GM12878 (cell line): ENCODE results near the gene SRD5A2. TPM values are rescaled to one million over a fixed set of nuclear protein-coding genes. Genes with fewer than 3 reads are reported as not detected.

Experiments used
- ATAC-seq: fragments of 200-7000 bp; cut with Tn5 transposase; 3 replicates; pipeline ENCODE4 v1.9.1; 2020; ENCODE audit warnings: mild to moderate bottlenecking, moderate library complexity
- BruUV-seq: library from RNA; stranded (reverse); fragments of 400-500 nt; replicated peaks from 2 replicates; lab custom pipeline; 2021; lab: Mats Ljungman, UMichigan
- CTCF ChIA-PET: fragments of 300-600 bp; sonication (Branson Sonifier 250); formaldehyde crosslinking; extraction: SDS; loops from one replicate; lab custom pipeline; 2021; ENCODE audit warnings: inconsistent platforms; lab: Yijun Ruan, JAX
- POLR2A ChIA-PET: fragments of 350-600 bp; formaldehyde crosslinking; extraction: SDS; loops from one replicate; lab custom pipeline; 2021; ENCODE audit warnings: inconsistent platforms; lab: Charles Lee
- RAD21 ChIA-PET: fragments of 300-600 bp; sonication (Branson Sonifier 250); formaldehyde crosslinking; loops from one replicate; lab custom pipeline; 2023; ENCODE audit warnings: antibody characterized with exemption; ENCODE audit not compliant: unreplicated experiment; lab: Charles Lee
- SMC1A ChIA-PET: fragments of 300-600 bp; sonication (Branson Sonifier 250); formaldehyde crosslinking; loops from one replicate; lab custom pipeline; 2023; ENCODE audit not compliant: unreplicated experiment, uncharacterized antibody; lab: Charles Lee
- DNase-seq: peaks from one replicate; pipeline ENCODE4 v3.0.0-alpha.2; 2011; ENCODE audit warnings: low read depth, low spot score
- FAIRE-seq: peaks from 3 replicates; lab custom pipeline; 2011; peaks lifted over from hg19 to GRCh38; lab: Jason Lieb, UNC
- H2AFZ ChIP-seq: 2 replicates; pipeline ENCODE4 v1.6.0; 2011; ENCODE audit warnings: low read depth, low read length, control low read depth; ENCODE audit not compliant: control insufficient read depth
- H3K27ac ChIP-seq: 2 replicates; pipeline ENCODE4 v1.5.1; 2011; ENCODE audit warnings: control low read depth; ENCODE audit not compliant: control insufficient read depth, insufficient read depth
- H3K27me3 ChIP-seq, 2 experiments: replicated peaks in 1 of 2; 2 replicates each; pipeline versions ENCODE4 v1.6.0 to v1.6.1; 2011; ENCODE audit warnings: low read length in 1 of 2; ENCODE audit not compliant: control insufficient read depth in 2 of 2, insufficient read depth in 2 of 2
- H3K36me3 ChIP-seq, 2 experiments: 2 replicates each; pipeline ENCODE4 v1.5.1; 2011; ENCODE audit warnings: low read length in 1 of 2; ENCODE audit not compliant: control insufficient read depth in 2 of 2, insufficient read depth in 2 of 2
- H3K4me1 ChIP-seq: 2 replicates; pipeline ENCODE4 v1.6.1; 2011; ENCODE audit warnings: mild to moderate bottlenecking, low read length, moderate library complexity, mixed read lengths; ENCODE audit not compliant: control insufficient read depth, insufficient read depth
- H3K4me2 ChIP-seq: 2 replicates; pipeline ENCODE4 v1.6.0; 2011; ENCODE audit warnings: control low read depth; ENCODE audit not compliant: control insufficient read depth, insufficient read depth
- H3K4me3 ChIP-seq: fragments of 200-600 bp; sonication (generic); 2 replicates; pipeline ENCODE4 v1.5.1; 2016
- H3K79me2 ChIP-seq: 2 replicates; pipeline ENCODE4 v1.6.0; 2011; ENCODE audit warnings: low read length; ENCODE audit not compliant: control insufficient read depth, insufficient read depth
- H3K9ac ChIP-seq: 2 replicates; pipeline ENCODE4 v1.8.0; 2011; ENCODE audit warnings: low read length, control low read depth, mixed read lengths; ENCODE audit not compliant: control insufficient read depth, insufficient read depth
- H3K9me3 ChIP-seq: replicated peaks from 3 replicates; pipeline ENCODE4 v1.5.1; 2011; ENCODE audit warnings: mild to moderate bottlenecking, low read length; ENCODE audit not compliant: control insufficient read depth, insufficient read depth
- H4K20me1 ChIP-seq: 2 replicates; pipeline ENCODE4 v1.6.0; 2011; ENCODE audit not compliant: control insufficient read depth, insufficient read depth
- HDGF ChIP-seq: fragments of 450-650 bp; IDR thresholded peaks from 2 replicates; pipeline ENCODE4 v1.6.1; 2016; ENCODE audit warnings: antibody characterized with exemption
- PAX5 ChIP-seq: IDR thresholded peaks from 2 replicates; pipeline ENCODE4 v1.6.1; 2011; ENCODE audit warnings: low read depth, low read length, borderline replicate concordance
- SMC3 ChIP-seq: IDR thresholded peaks from 2 replicates; pipeline ENCODE4 v1.6.1; 2011; ENCODE audit warnings: low read length, improper control_type of control experiment, borderline replicate concordance
- STAT1 ChIP-seq: fragments of 450-650 bp; conservative IDR thresholded peaks from 2 replicates; pipeline ENCODE4 v1.6.1; 2014; ENCODE audit warnings: antibody characterized with exemption, mild to moderate bottlenecking
- TARDBP ChIP-seq: IDR thresholded peaks from 2 replicates; pipeline ENCODE4 v1.6.1; 2016; ENCODE audit warnings: borderline replicate concordance
- TCF3 ChIP-seq: IDR thresholded peaks from 2 replicates; pipeline ENCODE4 v1.6.1; 2012; ENCODE audit warnings: low read depth, mild to moderate bottlenecking, low read length, borderline replicate concordance; ENCODE audit not compliant: insufficient read depth
- USF2 ChIP-seq: IDR thresholded peaks from 2 replicates; pipeline ENCODE4 v1.6.1; 2011; ENCODE audit warnings: low read depth, low read length, improper control_type of control experiment, borderline replicate concordance
- ZBTB33 ChIP-seq: fragments of 450-650 bp; IDR thresholded peaks from 2 replicates; pipeline ENCODE4 v1.6.1; 2017; ENCODE audit warnings: mild to moderate bottlenecking
- ZNF24 ChIP-seq: fragments of 450-650 bp; IDR thresholded peaks from 2 replicates; pipeline ENCODE4 v1.6.1; 2017; ENCODE audit warnings: antibody characterized with exemption, mild to moderate bottlenecking
- ZNF622 ChIP-seq: fragments of 450-650 bp; IDR thresholded peaks from 2 replicates; pipeline ENCODE4 v1.6.1; 2017; ENCODE audit warnings: mild to moderate bottlenecking, inconsistent platforms
- ZSCAN29 ChIP-seq: fragments of 450-650 bp; IDR thresholded peaks from 2 replicates; pipeline ENCODE4 v1.6.1; 2017; ENCODE audit warnings: mild to moderate bottlenecking, moderate library complexity
- ZZZ3 ChIP-seq: IDR thresholded peaks from 2 replicates; pipeline ENCODE4 v1.6.1; 2011; ENCODE audit warnings: low read depth; ENCODE audit not compliant: control insufficient read depth, insufficient read length
- WGBS: methylation state at CpG from one replicate; pipeline ENCODE4 v1.1.6; 2016; ENCODE audit warnings: low lambda C conversion rate; ENCODE audit not compliant: insufficient replicate concordance, insufficient coverage; ENCODE audit errors: missing lambda C conversion rate; 5-methylcytosine and 5-hydroxymethylcytosine counted together
- in situ Hi-C: fragments of 300-500 bp; cut with MboI; formaldehyde crosslinking; loops from 9 replicates; pipeline ENCODE4 v1.14.3; 2018; ENCODE audit warnings: mixed read lengths
- intact Hi-C: fragments of 100-400 bp; cut with micrococcal nuclease; formaldehyde crosslinking; loops from one replicate; pipeline ENCODE4 v1.14.2; 2022; ENCODE audit not compliant: unreplicated experiment
- polyA plus RNA-seq, 11 experiments: library from polyadenylated mRNA; depleted of rRNA in 4 of 11; unstranded in 6 of 11; stranded (reverse) in 5 of 11; fragments of >200 nt; fragmentation: Nextera tagmentation in 4 of 11; fragmentation: Illumina TruSeq in 1 of 11; extraction: Ambion mirVana in 4 of 11; extraction: Trizol in 1 of 11; gene quantifications; 1 replicate in 1 of 11; 2 replicates in 10 of 11; pipeline versions ENCODE4 v1.2.1 to v1.2.3, GENCODE V29; 2011 to 2016; ENCODE audit warnings: inconsistent platforms in 2 of 11, missing spikeins in 2 of 11, low read depth in 1 of 11
- total RNA-seq, 4 experiments: library from RNA; depleted of rRNA in 3 of 4; stranded (reverse); fragments of >200 nt in 3 of 4; fragmentation: Illumina TruSeq in 1 of 4; extraction: Trizol in 1 of 4; gene quantifications; 2 replicates each; pipeline versions ENCODE4 v1.2.1 to v1.2.3, GENCODE V29; 2013 to 2021
- TF ChIP-seq, protein P1 (sequence below): IDR thresholded peaks from 2 replicates; pipeline ENCODE4 v1.6.1; 2012; ENCODE audit warnings: mild to moderate bottlenecking, low read depth, low read length
- TF ChIP-seq, protein P2 (sequence below): fragments of 450-650 bp; formaldehyde crosslinking; IDR thresholded peaks from 2 replicates; pipeline ENCODE4 v1.5.0; 2022; ENCODE audit warnings: mild to moderate bottlenecking, missing genetic modification characterization

SRD5A2 gene
- total and polyA plus RNA-seq, 10 of the 15 experiments (the other 5 are each of a cell fraction or from before 2014, with no cell fraction given) = 0.01 TPM; not detected in 7

GRCh38 chr2:31563273-31563839 is 17.4 kb downstream of the SRD5A2 start (continued):
- TF ChIP-seq, protein P1, sequence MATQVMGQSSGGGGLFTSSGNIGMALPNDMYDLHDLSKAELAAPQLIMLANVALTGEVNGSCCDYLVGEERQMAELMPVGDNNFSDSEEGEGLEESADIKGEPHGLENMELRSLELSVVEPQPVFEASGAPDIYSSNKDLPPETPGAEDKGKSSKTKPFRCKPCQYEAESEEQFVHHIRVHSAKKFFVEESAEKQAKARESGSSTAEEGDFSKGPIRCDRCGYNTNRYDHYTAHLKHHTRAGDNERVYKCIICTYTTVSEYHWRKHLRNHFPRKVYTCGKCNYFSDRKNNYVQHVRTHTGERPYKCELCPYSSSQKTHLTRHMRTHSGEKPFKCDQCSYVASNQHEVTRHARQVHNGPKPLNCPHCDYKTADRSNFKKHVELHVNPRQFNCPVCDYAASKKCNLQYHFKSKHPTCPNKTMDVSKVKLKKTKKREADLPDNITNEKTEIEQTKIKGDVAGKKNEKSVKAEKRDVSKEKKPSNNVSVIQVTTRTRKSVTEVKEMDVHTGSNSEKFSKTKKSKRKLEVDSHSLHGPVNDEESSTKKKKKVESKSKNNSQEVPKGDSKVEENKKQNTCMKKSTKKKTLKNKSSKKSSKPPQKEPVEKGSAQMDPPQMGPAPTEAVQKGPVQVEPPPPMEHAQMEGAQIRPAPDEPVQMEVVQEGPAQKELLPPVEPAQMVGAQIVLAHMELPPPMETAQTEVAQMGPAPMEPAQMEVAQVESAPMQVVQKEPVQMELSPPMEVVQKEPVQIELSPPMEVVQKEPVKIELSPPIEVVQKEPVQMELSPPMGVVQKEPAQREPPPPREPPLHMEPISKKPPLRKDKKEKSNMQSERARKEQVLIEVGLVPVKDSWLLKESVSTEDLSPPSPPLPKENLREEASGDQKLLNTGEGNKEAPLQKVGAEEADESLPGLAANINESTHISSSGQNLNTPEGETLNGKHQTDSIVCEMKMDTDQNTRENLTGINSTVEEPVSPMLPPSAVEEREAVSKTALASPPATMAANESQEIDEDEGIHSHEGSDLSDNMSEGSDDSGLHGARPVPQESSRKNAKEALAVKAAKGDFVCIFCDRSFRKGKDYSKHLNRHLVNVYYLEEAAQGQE = no peak
- no peak for TF ChIP-seq ZZZ3
- no peak for TF ChIP-seq TCF3
- no peak for TF ChIP-seq ZNF622
- no peak for TF ChIP-seq TARDBP

- in situ Hi-C loops = no loop called here
- WGBS = 0% methylated on average over 1 of the region's 1 CpG
- ATAC-seq = no peak
- ChIA-PET SMC1A (no interaction called here), CTCF (no interaction called here), RAD21 (no interaction called here), POLR2A (no interaction called here)
- DNase-seq = no peak
- H3K4me3 ChIP-seq = no peak overlapping the region
- no peaks in the 10 kb centered on the region for H3K79me2 ChIP-seq
- no peaks in the 10 kb centered on the region for H3K36me3 ChIP-seq
- no peaks in the 10 kb centered on the region for H3K9me3 ChIP-seq
- no peak overlapping the region for H2AFZ ChIP-seq
- H3K4me2 ChIP-seq = no peak overlapping the region
- intact Hi-C loops = no loop called here
- H3K27me3 ChIP-seq = no peaks in the 10 kb centered on the region
- H3K9ac ChIP-seq = no peak overlapping the region
- no peak overlapping the region for H3K27ac ChIP-seq
- FAIRE-seq = no peak
- no TSS peak for BruUV-seq
- no peaks in the 10 kb centered on the region for H3K4me1 ChIP-seq
- no peaks in the 10 kb centered on the region for H4K20me1 ChIP-seq
- TF ChIP-seq ZSCAN29 (no peak), ZNF24 (no peak), PAX5 (no peak), USF2 (no peak), SMC3 (no peak), HDGF (no peak), STAT1 (no peak), ZBTB33 (no peak)
- TF ChIP-seq, protein P2, sequence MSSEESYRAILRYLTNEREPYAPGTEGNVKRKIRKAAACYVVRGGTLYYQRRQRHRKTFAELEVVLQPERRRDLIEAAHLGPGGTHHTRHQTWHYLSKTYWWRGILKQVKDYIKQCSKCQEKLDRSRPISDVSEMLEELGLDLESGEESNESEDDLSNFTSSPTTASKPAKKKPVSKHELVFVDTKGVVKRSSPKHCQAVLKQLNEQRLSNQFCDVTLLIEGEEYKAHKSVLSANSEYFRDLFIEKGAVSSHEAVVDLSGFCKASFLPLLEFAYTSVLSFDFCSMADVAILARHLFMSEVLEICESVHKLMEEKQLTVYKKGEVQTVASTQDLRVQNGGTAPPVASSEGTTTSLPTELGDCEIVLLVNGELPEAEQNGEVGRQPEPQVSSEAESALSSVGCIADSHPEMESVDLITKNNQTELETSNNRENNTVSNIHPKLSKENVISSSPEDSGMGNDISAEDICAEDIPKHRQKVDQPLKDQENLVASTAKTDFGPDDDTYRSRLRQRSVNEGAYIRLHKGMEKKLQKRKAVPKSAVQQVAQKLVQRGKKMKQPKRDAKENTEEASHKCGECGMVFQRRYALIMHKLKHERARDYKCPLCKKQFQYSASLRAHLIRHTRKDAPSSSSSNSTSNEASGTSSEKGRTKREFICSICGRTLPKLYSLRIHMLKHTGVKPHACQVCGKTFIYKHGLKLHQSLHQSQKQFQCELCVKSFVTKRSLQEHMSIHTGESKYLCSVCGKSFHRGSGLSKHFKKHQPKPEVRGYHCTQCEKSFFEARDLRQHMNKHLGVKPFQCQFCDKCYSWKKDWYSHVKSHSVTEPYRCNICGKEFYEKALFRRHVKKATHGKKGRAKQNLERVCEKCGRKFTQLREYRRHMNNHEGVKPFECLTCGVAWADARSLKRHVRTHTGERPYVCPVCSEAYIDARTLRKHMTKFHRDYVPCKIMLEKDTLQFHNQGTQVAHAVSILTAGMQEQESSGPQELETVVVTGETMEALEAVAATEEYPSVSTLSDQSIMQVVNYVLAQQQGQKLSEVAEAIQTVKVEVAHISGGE (CRISPR knock-in tag) = no peak
Measured at GRCh38 chr2:31561823-31562222, 18.9 kb downstream of the SRD5A2 start.
